Trophoblast cell (in vitro differentiated cells and primary cell): Measurements from ENCODE around the gene MEG3.

Experiments used
- DNase-seq, 2 donors: peaks; one replicate each; pipeline ENCODE4 v3.0.0-alpha.2; 2016
- H2AFZ ChIP-seq: 2 replicates; pipeline ENCODE4 v1.6.1; 2013; ENCODE audit warnings: low read length, moderate library complexity, mild to moderate bottlenecking; ENCODE audit not compliant: insufficient read depth, poor library complexity
- H2AK5ac ChIP-seq: 2 replicates; pipeline ENCODE4 v1.6.1; 2013; ENCODE audit warnings: mild to moderate bottlenecking, low read length
- H2BK120ac ChIP-seq: 2 replicates; pipeline ENCODE4 v1.6.1; 2013; ENCODE audit warnings: low read length, mild to moderate bottlenecking, moderate library complexity; ENCODE audit not compliant: insufficient read depth, poor library complexity
- H2BK12ac ChIP-seq: 2 replicates; pipeline ENCODE4 v1.6.1; 2013; ENCODE audit warnings: mild to moderate bottlenecking, low read length, moderate library complexity
- H2BK5ac ChIP-seq: 2 replicates; pipeline ENCODE4 v1.6.1; 2013; ENCODE audit warnings: low read length, low read depth, moderate library complexity, mild to moderate bottlenecking; ENCODE audit not compliant: poor library complexity
- H3K14ac ChIP-seq: 2 replicates; pipeline ENCODE4 v1.6.1; 2013; ENCODE audit warnings: mild to moderate bottlenecking, low read length
- H3K18ac ChIP-seq: 2 replicates; pipeline ENCODE4 v1.6.1; 2013; ENCODE audit warnings: mild to moderate bottlenecking, low read length
- H3K23ac ChIP-seq: 2 replicates; pipeline ENCODE4 v1.6.1; 2013; ENCODE audit warnings: low read length
- H3K27ac ChIP-seq: 2 replicates; pipeline ENCODE4 v1.5.1; 2013; ENCODE audit warnings: low read depth, mild to moderate bottlenecking, inconsistent platforms, low read length, moderate library complexity
- H3K27me3 ChIP-seq: 2 replicates; pipeline ENCODE4 v1.6.1; 2013; ENCODE audit warnings: inconsistent platforms, mild to moderate bottlenecking, low read length, moderate library complexity; ENCODE audit not compliant: insufficient read depth
- H3K36me3 ChIP-seq, 2 experiments: 1 replicate in 1 of 2; 2 replicates in 1 of 2; pipeline ENCODE4 v1.6.1; 2013; ENCODE audit warnings: low read length in 2 of 2, mild to moderate bottlenecking in 2 of 2, moderate library complexity in 1 of 2; ENCODE audit not compliant: insufficient read depth in 2 of 2, control insufficient read depth in 1 of 2
- H3K4ac ChIP-seq: 2 replicates; pipeline ENCODE4 v1.6.1; 2013; ENCODE audit warnings: low read depth, mild to moderate bottlenecking, low read length, moderate library complexity
- H3K4me1 ChIP-seq, 2 experiments: 1 replicate in 1 of 2; 2 replicates in 1 of 2; pipeline ENCODE4 v1.6.1; 2013; ENCODE audit warnings: low read length in 2 of 2, mild to moderate bottlenecking in 2 of 2, moderate library complexity in 1 of 2; ENCODE audit not compliant: insufficient read depth in 2 of 2, control insufficient read depth in 1 of 2
- H3K4me2 ChIP-seq: 2 replicates; pipeline ENCODE4 v1.6.1; 2013; ENCODE audit warnings: inconsistent platforms, mild to moderate bottlenecking, low read length, moderate library complexity
- H3K4me3 ChIP-seq: 2 replicates; pipeline ENCODE4 v1.5.1; 2013; ENCODE audit warnings: mild to moderate bottlenecking, low read depth, low read length, inconsistent platforms
- H3K79me1 ChIP-seq: one replicate; pipeline ENCODE4 v1.6.1; 2013; ENCODE audit warnings: low read length
- H3K79me2 ChIP-seq: 2 replicates; pipeline ENCODE4 v1.6.1; 2013; ENCODE audit warnings: low read length, mild to moderate bottlenecking; ENCODE audit not compliant: control insufficient read depth, insufficient read depth, poor library complexity
- H3K9ac ChIP-seq: 2 replicates; pipeline ENCODE4 v1.6.1; 2013; ENCODE audit warnings: mild to moderate bottlenecking, low read length
- H3K9me3 ChIP-seq: 2 replicates; pipeline ENCODE4 v1.6.1; 2013; ENCODE audit warnings: low read depth, mild to moderate bottlenecking, control low read depth, inconsistent platforms, low read length; ENCODE audit not compliant: insufficient read depth
- H4K12ac ChIP-seq: 2 replicates; pipeline ENCODE4 v1.6.1; 2013; ENCODE audit warnings: low read depth, mild to moderate bottlenecking, low read length, moderate library complexity
- H4K8ac ChIP-seq: 2 replicates; pipeline ENCODE4 v1.6.1; 2013; ENCODE audit warnings: low read depth, mild to moderate bottlenecking, low read length, moderate library complexity
- H4K91ac ChIP-seq: one replicate; pipeline ENCODE4 v1.6.1; 2013; ENCODE audit warnings: low read depth, mild to moderate bottlenecking, low read length, moderate library complexity
- WGBS: extraction: QIAGEN DNeasy Blood & Tissue Kit; methylation state at CpG from one replicate; pipeline ENCODE4 v1.1.7; 2013; ENCODE audit warnings: missing lambda C conversion rate; ENCODE audit not compliant: insufficient read length, insufficient coverage; ENCODE audit errors: extremely low coverage; 5-methylcytosine and 5-hydroxymethylcytosine counted together

MEG3 gene

GRCh38 chr14:100882991-100883788 lies 57.3 kb downstream of the MEG3 start:
- Histone ChIP-seq H3K4me2 (no peak overlapping the region), H3K9me3 (peaks cover 20% of the 10 kb centered on the region), H3K27me3 (no peaks in the 10 kb centered on the region), H3K79me1 (no peaks in the 10 kb centered on the region), H3K9ac (no peak overlapping the region), H2AFZ (no peak overlapping the region), H4K91ac (no peak overlapping the region), H3K36me3 (no peaks in the 10 kb centered on the region), H2BK5ac (no peak overlapping the region), H3K27ac (no peak overlapping the region), H2BK12ac (no peak overlapping the region), H2AK5ac (no peak overlapping the region), H3K4me1 (no peaks in the 10 kb centered on the region), H3K23ac (no peak overlapping the region), H4K12ac (no peak overlapping the region), H4K8ac (no peak overlapping the region), H3K18ac (no peak overlapping the region), H3K14ac (no peak overlapping the region), H3K4me3 (no peak overlapping the region), H3K4ac (no peak overlapping the region), H3K79me2 (no peaks in the 10 kb centered on the region), H2BK120ac (no peak overlapping the region)
- DNase-seq = no peak
- WGBS = no CpG with 5 or more reads among the region's 46 CpGs

GRCh38 chr14:100883789-100884101 lies 57.8 kb downstream of the MEG3 start:
- no CpG with 5 or more reads among the region's 11 CpGs for WGBS
- Histone ChIP-seq H3K9me3 (peaks cover 20% of the 10 kb centered on the region), H3K27ac (no peak overlapping the region)

GRCh38 chr14:100884456-100884855 lies 58.5 kb downstream of the MEG3 start:
- H2BK120ac ChIP-seq = no peak overlapping the region

More at GRCh38 chr14:100883789-100884101, 57.8 kb downstream of the MEG3 start:
- H4K91ac ChIP-seq = no peak overlapping the region
- no peak overlapping the region for H2AK5ac ChIP-seq
- no peak overlapping the region for H2BK5ac ChIP-seq
- no peak overlapping the region for H3K23ac ChIP-seq
- H3K79me2 ChIP-seq = no peaks in the 10 kb centered on the region
- no peak overlapping the region for H2BK120ac ChIP-seq
- H4K8ac ChIP-seq = no peak overlapping the region
- H3K4ac ChIP-seq = no peak overlapping the region
- H3K79me1 ChIP-seq = no peaks in the 10 kb centered on the region
- H2AFZ ChIP-seq = no peak overlapping the region
- H4K12ac ChIP-seq = no peak overlapping the region
- H3K14ac ChIP-seq = no peak overlapping the region
- no peaks in the 10 kb centered on the region for H3K4me1 ChIP-seq
- no peak overlapping the region for H3K4me2 ChIP-seq
- no peak for DNase-seq
- no peak overlapping the region for H3K4me3 ChIP-seq
- H3K36me3 ChIP-seq = no peaks in the 10 kb centered on the region
- no peaks in the 10 kb centered on the region for H3K27me3 ChIP-seq
- no peak overlapping the region for H3K18ac ChIP-seq
- H2BK12ac ChIP-seq = no peak overlapping the region
- no peak overlapping the region for H3K9ac ChIP-seq

GRCh38 chr14:100885196-100885595 lies 59.3 kb downstream of the MEG3 start:
- DNase-seq = no peak
- H4K91ac ChIP-seq = no peak overlapping the region
- no CpG with 5 or more reads among the region's 2 CpGs for WGBS
- H3K4me3 ChIP-seq = no peak overlapping the region
- no peak overlapping the region for H3K18ac ChIP-seq
- no peaks in the 10 kb centered on the region for H3K79me1 ChIP-seq
- H4K8ac ChIP-seq = no peak overlapping the region
- H2BK120ac ChIP-seq = no peak overlapping the region
- H2AK5ac ChIP-seq = no peak overlapping the region
- H2AFZ ChIP-seq = no peak overlapping the region
- no peak overlapping the region for H3K23ac ChIP-seq
- H3K9me3 ChIP-seq = peaks cover 20% of the 10 kb centered on the region
- no peak overlapping the region for H3K14ac ChIP-seq
- no peak overlapping the region for H2BK12ac ChIP-seq
- no peaks in the 10 kb centered on the region for H3K36me3 ChIP-seq
- no peaks in the 10 kb centered on the region for H3K27me3 ChIP-seq
- H3K4me1 ChIP-seq = no peaks in the 10 kb centered on the region
- no peak overlapping the region for H3K27ac ChIP-seq
- no peak overlapping the region for H3K9ac ChIP-seq
- no peak overlapping the region for H3K4me2 ChIP-seq
- H2BK5ac ChIP-seq = no peak overlapping the region
- no peaks in the 10 kb centered on the region for H3K79me2 ChIP-seq
- no peak overlapping the region for H3K4ac ChIP-seq
- no peak overlapping the region for H4K12ac ChIP-seq

More at GRCh38 chr14:100884456-100884855, 58.5 kb downstream of the MEG3 start:
- Histone ChIP-seq H3K79me1 (no peaks in the 10 kb centered on the region), H2BK12ac (no peak overlapping the region), H4K8ac (no peak overlapping the region), H2AFZ (no peak overlapping the region), H3K27me3 (no peaks in the 10 kb centered on the region), H3K4me3 (no peak overlapping the region), H3K4me2 (no peak overlapping the region), H3K18ac (no peak overlapping the region), H3K36me3 (no peaks in the 10 kb centered on the region), H3K27ac (no peak overlapping the region), H3K14ac (no peak overlapping the region), H3K79me2 (no peaks in the 10 kb centered on the region), H2BK5ac (no peak overlapping the region), H3K9ac (no peak overlapping the region), H3K9me3 (peaks cover 20% of the 10 kb centered on the region), H3K23ac (no peak overlapping the region), H3K4ac (no peak overlapping the region), H2AK5ac (no peak overlapping the region), H4K12ac (no peak overlapping the region), H3K4me1 (no peaks in the 10 kb centered on the region), H4K91ac (no peak overlapping the region)
- no CpG with 5 or more reads among the region's 13 CpGs for WGBS
- no peak for DNase-seq
